Upper lobe of right lung (tissue), 1 donor: ENCODE measurements around the gene KHK. TPM values are rescaled to one million over a fixed set of nuclear protein-coding genes. Genes with fewer than 3 reads are reported as not detected.

Experiments
- ATAC-seq: fragments of 200-7000 bp; cut with Tn5 transposase; one replicate; pipeline ENCODE4 v1.9.1; 2020; ENCODE audit warnings: mild to moderate bottlenecking, moderate library complexity
- DNase-seq: peaks from one replicate; pipeline ENCODE4 v3.0.0-alpha.2; 2020
- H3K27ac ChIP-seq: fragments of 200-600 bp; one replicate; pipeline ENCODE4 v1.8.0; 2022
- H3K27me3 ChIP-seq: fragments of 200-600 bp; one replicate; pipeline ENCODE4 v1.8.0; 2022; ENCODE audit warnings: mild to moderate bottlenecking
- H3K36me3 ChIP-seq: fragments of 200-600 bp; one replicate; pipeline ENCODE4 v1.8.0; 2022
- H3K4me1 ChIP-seq: fragments of 200-600 bp; one replicate; pipeline ENCODE4 v1.8.0; 2022
- H3K4me3 ChIP-seq: fragments of 200-600 bp; one replicate; pipeline ENCODE4 v1.8.0; 2022; ENCODE audit warnings: mild to moderate bottlenecking
- H3K9me3 ChIP-seq: fragments of 200-600 bp; one replicate; pipeline ENCODE4 v1.8.0; 2022
- CTCF ChIP-seq: fragments of 200-600 bp; IDR thresholded peaks from one replicate; pipeline ENCODE4 v1.8.0; 2022; ENCODE audit warnings: antibody characterized with exemption
- intact Hi-C: fragments of 100-400 bp; cut with DNase I; formaldehyde crosslinking; loops from one replicate; pipeline ENCODE4 v1.11.0; 2022
- long read RNA-seq: library from polyadenylated mRNA; unstranded; transcript quantifications from one replicate; pipeline ENCODE4 v2.0.0, GENCODE V29; 2021
- total RNA-seq: library from RNA; stranded (reverse); fragmentation: NEBNext Ultra II Directional; extraction: Animal tissue kit (Norgen Biotek cat#: 25700); gene quantifications from one replicate; pipeline ENCODE4 v1.2.1, GENCODE V29; 2021
- donor health status: DM: no; HTN: yes; CAD: no; lungs with severe emphysema.

Gene KHK
- total RNA-seq: 4.9 TPM
- long read RNA-seq, transcript KHK-202 (8 exons, 2,411 nt): major isoform, 12 of 20 reads
- long read RNA-seq, partial matches to known transcripts: 0 of 20 reads
- long read RNA-seq, other reads (novel, unspliced or antisense): 8 of 20 reads

- Histone ChIP-seq H3K9me3 (no peaks in the 10 kb centered on the region), H3K4me1 (peaks cover 23% of the 10 kb centered on the region), H3K27me3 (no peaks in the 10 kb centered on the region), H3K36me3 (no peaks in the 10 kb centered on the region), H3K4me3 (peak within 1 kb of the TSS; percentile 74), H3K27ac (peak within 1 kb of the TSS; percentile 95)
- intact Hi-C loops: loop anchor here (10.0 kb wide), 1 partner anchor 122 kb away; no protein-coding TSS in a partner anchor
- DNase-seq: peak; percentile 85
- no peak for TF ChIP-seq CTCF
- ATAC-seq: peak; percentile 29
These were observed at the start of gene KHK for GRCh38 chr2:27086724-27087593. TSS of gene KHK (plus strand) at chr2:27086772. CDS start at chr2:27087260, 488 bp downstream.

GRCh38 chr2:27038012-27038411 lies 48.6 kb upstream of the KHK start:
- no peak for DNase-seq
- Histone ChIP-seq H3K36me3 (peaks cover 65% of the 10 kb centered on the region), H3K27me3 (no peaks in the 10 kb centered on the region), H3K9me3 (no peaks in the 10 kb centered on the region), H3K4me3 (no peak overlapping the region), H3K27ac (no peak overlapping the region), H3K4me1 (peaks cover 16% of the 10 kb centered on the region)
- no peak for TF ChIP-seq CTCF
- intact Hi-C loops: no loop called here
- ATAC-seq: no peak

- H3K27me3 ChIP-seq: no peaks in the 10 kb centered on the region
- peaks cover 65% of the 10 kb centered on the region for H3K36me3 ChIP-seq
- intact Hi-C loops: no loop called here
- H3K4me3 ChIP-seq: no peak overlapping the region
- peaks cover 11% of the 10 kb centered on the region for H3K4me1 ChIP-seq
- no peaks in the 10 kb centered on the region for H3K9me3 ChIP-seq
- H3K27ac ChIP-seq: no peak overlapping the region
- DNase-seq (no peak), ATAC-seq (no peak)
- no peak for TF ChIP-seq CTCF
These were observed 47.8 kb upstream of the KHK start for GRCh38 chr2:27038631-27039339.

GRCh38 chr2:27039426-27039825 lies 47.1 kb upstream of the KHK start:
- H3K27ac ChIP-seq: no peak overlapping the region
- H3K4me1 ChIP-seq: peaks cover 5% of the 10 kb centered on the region
- no peak for DNase-seq
- H3K9me3 ChIP-seq: no peaks in the 10 kb centered on the region
- ATAC-seq: no peak
- no peak overlapping the region for H3K4me3 ChIP-seq
- TF ChIP-seq CTCF: no peak
- H3K36me3 ChIP-seq: peaks cover 65% of the 10 kb centered on the region
- no peaks in the 10 kb centered on the region for H3K27me3 ChIP-seq
- intact Hi-C loops: no loop called here

- ATAC-seq: no peak
- no peak for TF ChIP-seq CTCF
- Histone ChIP-seq H3K4me1 (peaks cover under 1% of the 10 kb centered on the region), H3K4me3 (no peak overlapping the region), H3K36me3 (peaks cover 65% of the 10 kb centered on the region), H3K27ac (no peak overlapping the region), H3K9me3 (no peaks in the 10 kb centered on the region), H3K27me3 (no peaks in the 10 kb centered on the region)
- no peak for DNase-seq
- intact Hi-C loops: no loop called here
These were observed 46.7 kb upstream of the KHK start for GRCh38 chr2:27039871-27040270.
